ENCODE data around the gene CCNB1.

CCNB1 gene

DNA sequence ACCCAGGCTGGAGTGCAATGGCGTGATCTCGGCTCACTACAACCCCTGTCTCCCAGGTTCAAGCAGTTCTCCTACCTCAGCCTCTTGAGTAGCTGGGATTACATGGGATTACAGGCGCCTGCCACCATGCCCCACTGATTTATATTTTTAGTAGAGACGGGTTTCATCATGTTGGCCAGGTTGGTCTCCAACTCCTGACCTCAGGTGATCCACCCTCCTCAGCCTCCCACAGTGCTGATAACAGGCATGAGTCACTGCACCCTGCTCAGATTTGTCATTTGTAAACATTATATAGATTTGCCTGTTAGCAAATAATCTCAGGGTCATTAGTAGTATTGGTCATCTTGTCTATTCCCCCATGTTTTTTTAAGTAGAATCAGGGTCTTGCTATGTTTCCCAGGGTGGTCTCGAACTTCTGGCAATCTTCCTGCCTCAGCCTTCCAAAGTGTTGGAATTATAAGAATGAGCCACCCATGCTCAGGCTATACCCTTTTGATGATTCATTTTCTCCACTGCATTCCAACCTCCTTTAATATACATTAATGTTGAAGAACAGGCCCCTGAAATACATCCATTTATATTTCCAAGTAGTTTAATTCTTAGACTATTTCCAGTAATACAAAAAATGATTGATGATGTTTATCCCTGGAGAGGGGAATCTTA lies 39.7 kb downstream of the CCNB1 start:
- no peak overlapping the region for H3K27ac ChIP-seq (ENCODE audit: poor library complexity, severe bottlenecking)
- ATAC-seq (ENCODE audit: low read depth) (peak; percentile 60; the same call in 2 of the 3 replicates), DNase-seq (ENCODE audit: low spot score) (no peak)
- peaks cover 2% of the 10 kb centered on the region for H3K9me3 ChIP-seq (ENCODE audit: severe bottlenecking)
- TF ChIP-seq CTCF (IDR thresholded peaks at IDR 0.05; ENCODE audit: poor library complexity, severe bottlenecking) = no peak
- H3K4me1 ChIP-seq (ENCODE audit: insufficient read depth, poor library complexity, severe bottlenecking) = no peaks in the 10 kb centered on the region
- H3K27me3 ChIP-seq (ENCODE audit: insufficient read depth, poor library complexity, severe bottlenecking) = no peaks in the 10 kb centered on the region
- no peak overlapping the region for H3K4me3 ChIP-seq (ENCODE audit: severe bottlenecking)
- H3K36me3 ChIP-seq (ENCODE audit: low read depth) = peaks cover 72% of the 10 kb centered on the region

- ATAC-seq (ENCODE audit: low read depth) (no peak), DNase-seq (ENCODE audit: low spot score) (no peak)
- H3K4me3 ChIP-seq (ENCODE audit: severe bottlenecking) = no peak overlapping the region
- peaks cover 46% of the 10 kb centered on the region for H3K36me3 ChIP-seq (ENCODE audit: low read depth)
- H3K27ac ChIP-seq (ENCODE audit: poor library complexity, severe bottlenecking) = no peak overlapping the region
- peaks cover 2% of the 10 kb centered on the region for H3K9me3 ChIP-seq (ENCODE audit: severe bottlenecking)
- no peak for TF ChIP-seq CTCF (IDR thresholded peaks at IDR 0.05; ENCODE audit: poor library complexity, severe bottlenecking)
- no peaks in the 10 kb centered on the region for H3K27me3 ChIP-seq (ENCODE audit: insufficient read depth, poor library complexity, severe bottlenecking)
- H3K4me1 ChIP-seq (ENCODE audit: insufficient read depth, poor library complexity, severe bottlenecking) = no peaks in the 10 kb centered on the region
Observed at GRCh38 chr5:69209602-69210001, 42.7 kb downstream of the CCNB1 start.

DNA sequence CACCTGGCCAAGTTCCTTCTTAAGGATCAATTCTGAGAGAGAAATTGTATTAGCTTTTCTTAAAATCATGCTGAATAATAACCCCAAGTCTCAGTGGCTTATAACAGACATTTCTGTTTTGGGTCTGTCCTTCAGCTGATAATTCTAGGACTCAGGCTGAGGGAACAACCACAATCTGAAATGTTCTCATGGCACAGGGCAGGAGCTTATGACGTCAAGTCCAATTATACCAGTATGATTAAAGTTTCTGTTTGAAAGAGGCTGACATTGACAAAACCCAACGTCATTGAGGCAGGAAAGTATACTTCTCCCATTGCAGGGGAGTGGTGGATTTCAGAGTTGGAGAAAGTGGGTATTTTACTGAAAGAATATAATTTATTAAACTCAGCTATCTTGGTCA lies 44.2 kb downstream of the CCNB1 start:
- TF ChIP-seq CTCF (IDR thresholded peaks at IDR 0.05; ENCODE audit: poor library complexity, severe bottlenecking) = no peak
- Histone ChIP-seq H3K27ac (ENCODE audit: poor library complexity, severe bottlenecking) (no peak overlapping the region), H3K9me3 (ENCODE audit: severe bottlenecking) (peaks cover 2% of the 10 kb centered on the region), H3K4me1 (ENCODE audit: insufficient read depth, poor library complexity, severe bottlenecking) (no peaks in the 10 kb centered on the region), H3K27me3 (ENCODE audit: insufficient read depth, poor library complexity, severe bottlenecking) (no peaks in the 10 kb centered on the region), H3K36me3 (ENCODE audit: low read depth) (peaks cover 41% of the 10 kb centered on the region), H3K4me3 (ENCODE audit: severe bottlenecking) (no peak overlapping the region)
- DNase-seq (ENCODE audit: low spot score) = no peak
- no peak for ATAC-seq (ENCODE audit: low read depth)

GRCh38 chr5:69212022-69212421 lies 45.1 kb downstream of the CCNB1 start:
- DNase-seq (ENCODE audit: low spot score) (no peak), ATAC-seq (ENCODE audit: low read depth) (no peak)
- peaks cover 2% of the 10 kb centered on the region for H3K9me3 ChIP-seq (ENCODE audit: severe bottlenecking)
- peaks cover 34% of the 10 kb centered on the region for H3K36me3 ChIP-seq (ENCODE audit: low read depth)
- no peak for TF ChIP-seq CTCF (IDR thresholded peaks at IDR 0.05; ENCODE audit: poor library complexity, severe bottlenecking)
- no peaks in the 10 kb centered on the region for H3K27me3 ChIP-seq (ENCODE audit: insufficient read depth, poor library complexity, severe bottlenecking)
- H3K27ac ChIP-seq (ENCODE audit: poor library complexity, severe bottlenecking) = no peak overlapping the region
- H3K4me1 ChIP-seq (ENCODE audit: insufficient read depth, poor library complexity, severe bottlenecking) = peaks cover under 1% of the 10 kb centered on the region
- no peak overlapping the region for H3K4me3 ChIP-seq (ENCODE audit: severe bottlenecking)

DNA sequence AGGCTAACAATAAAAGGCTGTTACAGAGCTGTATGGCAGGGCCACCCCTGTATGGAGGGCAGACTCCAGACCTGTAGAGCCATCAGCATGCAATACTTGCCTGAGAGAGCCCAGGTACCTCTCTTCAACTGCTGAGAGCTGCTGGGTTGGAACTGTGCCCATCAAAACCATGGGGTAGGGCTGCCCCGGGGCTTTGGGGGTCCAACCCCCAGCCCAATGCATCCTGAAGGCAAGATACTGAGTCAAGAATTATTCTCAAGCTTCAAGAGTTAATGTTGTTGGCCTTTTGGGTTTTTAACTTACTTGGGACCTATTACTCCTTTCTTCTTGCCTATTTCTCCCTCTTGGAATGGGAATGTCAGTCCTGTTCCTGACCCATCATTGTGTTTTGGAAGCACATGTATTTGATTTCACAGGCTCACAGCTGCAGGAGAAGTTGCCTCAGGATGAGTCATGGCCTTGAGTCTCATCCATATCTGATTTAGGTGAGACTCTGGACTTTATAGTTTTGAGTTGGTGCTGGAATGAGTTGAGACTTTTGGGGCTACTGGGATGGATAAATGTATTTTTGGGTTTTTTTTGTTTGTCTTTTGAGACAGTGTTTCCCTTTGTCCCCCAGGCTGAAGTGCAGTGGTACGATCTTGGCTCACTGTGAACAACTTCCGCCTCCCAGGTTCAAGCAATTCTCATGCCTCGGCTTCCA lies 46.7 kb downstream of the CCNB1 start:
- H3K4me1 ChIP-seq (ENCODE audit: insufficient read depth, poor library complexity, severe bottlenecking) = peaks cover 5% of the 10 kb centered on the region
- TF ChIP-seq CTCF (IDR thresholded peaks at IDR 0.05; ENCODE audit: poor library complexity, severe bottlenecking) = no peak
- H3K9me3 ChIP-seq (ENCODE audit: severe bottlenecking) = peaks cover 1% of the 10 kb centered on the region
- H3K36me3 ChIP-seq (ENCODE audit: low read depth) = peaks cover 25% of the 10 kb centered on the region
- no peak overlapping the region for H3K27ac ChIP-seq (ENCODE audit: poor library complexity, severe bottlenecking)
- ATAC-seq (ENCODE audit: low read depth) = no peak
- no peak overlapping the region for H3K4me3 ChIP-seq (ENCODE audit: severe bottlenecking)
- DNase-seq (ENCODE audit: low spot score) = no peak
- no peaks in the 10 kb centered on the region for H3K27me3 ChIP-seq (ENCODE audit: insufficient read depth, poor library complexity, severe bottlenecking)

All from RWPE2 (cell line).